KMS-11 (cell line): ENCODE results near the gene TNFSF4.

Source experiments
- H2AFZ ChIP-seq: fragments of 200-600 bp; sonication (generic); 2 replicates; pipeline ENCODE4 v1.6.1; 2016; ENCODE audit warnings: antibody characterized with exemption, mixed run types, low read depth
- H3K27ac ChIP-seq: fragments of 200-600 bp; sonication (generic); 2 replicates; pipeline ENCODE4 v1.6.1; 2016; ENCODE audit warnings: mild to moderate bottlenecking, mixed run types
- H3K27me3 ChIP-seq: fragments of 200-600 bp; sonication (generic); 2 replicates; pipeline ENCODE4 v1.6.1; 2017; ENCODE audit warnings: mild to moderate bottlenecking, low read depth, mixed run types, moderate library complexity; ENCODE audit not compliant: insufficient read depth
- H3K36me3 ChIP-seq: fragments of 200-600 bp; sonication (generic); 2 replicates; pipeline ENCODE4 v1.6.1; 2017; ENCODE audit warnings: mild to moderate bottlenecking, mixed run types; ENCODE audit not compliant: insufficient read depth
- H3K4me1 ChIP-seq: fragments of 200-600 bp; sonication (generic); 2 replicates; pipeline ENCODE4 v1.6.1; 2016; ENCODE audit warnings: mild to moderate bottlenecking, low read depth, mixed run types; ENCODE audit not compliant: poor library complexity, severe bottlenecking
- H3K4me2 ChIP-seq: fragments of 200-600 bp; sonication (generic); 2 replicates; pipeline ENCODE4 v1.7.0; 2016; ENCODE audit warnings: mild to moderate bottlenecking, mixed run types
- H3K4me3 ChIP-seq: fragments of 200-600 bp; sonication (generic); IDR thresholded peaks from 2 replicates; pipeline ENCODE4 v1.6.1; 2017; ENCODE audit warnings: low read depth, low read length, mixed read lengths; ENCODE audit not compliant: insufficient read depth
- H3K79me2 ChIP-seq: fragments of 200-600 bp; sonication (generic); 2 replicates; pipeline ENCODE4 v1.6.1; 2016; ENCODE audit warnings: low read depth, mixed run types; ENCODE audit not compliant: insufficient read depth
- H3K9ac ChIP-seq: fragments of 200-600 bp; sonication (generic); 2 replicates; pipeline ENCODE4 v1.6.1; 2016; ENCODE audit warnings: mild to moderate bottlenecking, mixed run types
- H4K20me1 ChIP-seq: fragments of 200-600 bp; sonication (generic); 2 replicates; pipeline ENCODE4 v1.6.1; 2016; ENCODE audit warnings: mild to moderate bottlenecking, mixed run types; ENCODE audit not compliant: insufficient read depth
- CTCF ChIP-seq: fragments of 200-600 bp; sonication (generic); conservative IDR thresholded peaks from 2 replicates; pipeline ENCODE4 v1.6.1; 2017; ENCODE audit warnings: low read depth, mild to moderate bottlenecking, antibody characterized with exemption, low read length, moderate library complexity, mixed read lengths

Gene TNFSF4

GRCh38 chr1:173181791-173182190 lies 25.3 kb downstream of the TNFSF4 start:
- H3K27ac ChIP-seq: no peak overlapping the region
- no peak overlapping the region for H3K4me2 ChIP-seq
- TF ChIP-seq CTCF: no peak
- no peaks in the 10 kb centered on the region for H3K36me3 ChIP-seq
- no peaks in the 10 kb centered on the region for H3K27me3 ChIP-seq
- H3K79me2 ChIP-seq: no peaks in the 10 kb centered on the region
- no peak overlapping the region for H3K4me3 ChIP-seq
- no peaks in the 10 kb centered on the region for H3K4me1 ChIP-seq
- H3K9ac ChIP-seq: no peak overlapping the region
- no peaks in the 10 kb centered on the region for H4K20me1 ChIP-seq
- no peak overlapping the region for H2AFZ ChIP-seq

- no peaks in the 10 kb centered on the region for H4K20me1 ChIP-seq
- H3K4me1 ChIP-seq: no peaks in the 10 kb centered on the region
- H2AFZ ChIP-seq: no peak overlapping the region
- H3K36me3 ChIP-seq: no peaks in the 10 kb centered on the region
- no peak overlapping the region for H3K4me3 ChIP-seq
- H3K9ac ChIP-seq: no peak overlapping the region
- no peak for TF ChIP-seq CTCF
- no peak overlapping the region for H3K27ac ChIP-seq
- no peak overlapping the region for H3K4me2 ChIP-seq
- H3K27me3 ChIP-seq: no peaks in the 10 kb centered on the region
- no peaks in the 10 kb centered on the region for H3K79me2 ChIP-seq
Observed at GRCh38 chr1:173176246-173176645, 30.9 kb downstream of the TNFSF4 start.

- Histone ChIP-seq H3K27me3 (no peaks in the 10 kb centered on the region), H3K9ac (no peak overlapping the region), H3K27ac (no peak overlapping the region), H3K4me2 (no peak overlapping the region), H3K79me2 (no peaks in the 10 kb centered on the region), H3K36me3 (no peaks in the 10 kb centered on the region), H2AFZ (no peak overlapping the region), H3K4me1 (no peaks in the 10 kb centered on the region), H4K20me1 (no peaks in the 10 kb centered on the region), H3K4me3 (no peak overlapping the region)
- TF ChIP-seq CTCF: no peak
Observed at GRCh38 chr1:173175514-173176145, 31.5 kb downstream of the TNFSF4 start.

- Histone ChIP-seq H4K20me1 (no peaks in the 10 kb centered on the region), H3K79me2 (no peaks in the 10 kb centered on the region), H3K36me3 (no peaks in the 10 kb centered on the region), H3K4me1 (no peaks in the 10 kb centered on the region), H3K4me3 (no peak overlapping the region), H3K27me3 (no peaks in the 10 kb centered on the region), H2AFZ (no peak overlapping the region), H3K4me2 (no peak overlapping the region), H3K9ac (no peak overlapping the region), H3K27ac (no peak overlapping the region)
- no peak for TF ChIP-seq CTCF
Observed at GRCh38 chr1:173173388-173173787, 33.7 kb downstream of the TNFSF4 start.
